ENCODE data around the gene ABAT. TPM values are rescaled to one million over a fixed set of nuclear protein-coding genes. Genes with fewer than 3 reads are reported as not detected.

The ABAT gene
- polyA plus RNA-seq, 2 of the 4 experiments (the other 2 are of a cell fraction), result 0.68 to 1.2 TPM

DNA sequence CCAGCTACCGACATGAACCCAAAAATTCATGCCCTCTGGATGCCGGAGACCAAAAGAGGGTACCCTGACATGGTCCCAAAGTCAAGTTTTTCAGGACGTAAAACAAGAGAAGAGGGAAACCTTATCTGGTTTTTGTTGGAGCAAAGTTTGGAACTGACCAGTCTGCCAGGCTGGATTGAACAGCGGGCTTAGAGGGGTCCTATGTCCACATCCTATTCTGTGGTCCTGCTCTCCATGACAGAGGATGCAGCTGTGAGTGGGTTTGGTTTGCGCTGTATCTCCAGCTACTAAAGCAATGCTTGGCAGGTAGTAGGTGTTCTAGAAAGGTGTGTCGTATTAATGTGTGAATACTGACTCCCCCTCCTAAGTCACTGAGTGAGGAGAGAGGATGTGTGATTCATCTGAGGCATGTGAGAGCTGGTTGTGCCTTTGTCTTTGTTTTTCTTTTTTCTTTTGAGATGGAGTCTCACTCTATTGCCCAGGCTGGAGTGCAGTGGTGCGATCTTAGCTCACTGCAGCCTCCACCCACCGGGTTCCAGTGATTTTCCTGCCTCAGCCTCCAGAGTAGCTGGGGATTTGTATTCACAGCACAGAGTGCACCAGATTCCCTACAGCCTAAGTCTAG is 154.2 kb downstream of the ABAT start:
- Histone ChIP-seq H3K4me1 (no peaks in the 10 kb centered on the region), H3K9me3 (no peaks in the 10 kb centered on the region), H3K4me3 (no peak overlapping the region), H3K27ac (no peak overlapping the region), H3K4me2 (no peak overlapping the region)
- ATAC-seq (no peak), DNase-seq (ENCODE audit: low read depth in 1 of 2, low spot score in 1 of 2) (no peak), FAIRE-seq (no peak)
- ChIA-PET CTCF (interaction anchor here (1.2 kb wide), 1 partner anchor 8 kb away, joined by 3 read pairs; no protein-coding TSS in a partner anchor), POLR2A (no interaction called here)
- WGBS (ENCODE audit: missing lambda C conversion rate), result 98% methylated on average over 8 of the region's 8 CpGs
- TF ChIP-seq POLR2AphosphoS2 (conservative IDR thresholded peaks at IDR 0.05; ENCODE audit: low read length), result no peak
- no peak for TF ChIP-seq ZSCAN20 (CRISPR knock-in tag; IDR thresholded peaks at IDR 0.05)

DNA sequence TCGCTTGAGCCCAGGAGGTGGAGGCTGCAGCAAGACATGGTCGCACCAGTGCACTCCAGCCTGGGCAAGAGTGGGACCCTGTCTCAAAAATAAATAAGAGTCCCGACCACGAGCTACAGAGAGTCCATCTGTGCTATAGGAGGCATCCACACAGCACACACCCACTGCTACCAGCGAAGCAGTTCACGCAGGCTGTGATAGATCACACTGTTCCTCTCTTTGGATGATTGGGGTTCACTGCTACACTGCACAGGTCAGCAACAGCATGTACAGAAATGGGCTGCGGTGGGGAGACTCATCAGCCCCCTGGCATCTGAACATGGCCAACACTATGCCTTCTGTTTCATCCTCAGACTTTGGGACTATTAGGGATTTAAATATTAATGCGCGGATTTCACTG is 157.0 kb downstream of the ABAT start:
- ATAC-seq, result peak; percentile 34 to 44; a peak in 2 of 6 replicates
- Histone ChIP-seq H3K9me3 (no peaks in the 10 kb centered on the region), H3K4me2 (no peak overlapping the region), H3K4me1 (no peaks in the 10 kb centered on the region), H3K27ac (no peak overlapping the region), H3K4me3 (no peak overlapping the region)
- CTCF ChIA-PET, result interaction anchor here (1.0 to 1.3 kb wide), 3 partner anchors 10 to 75 kb away, joined by 3 read pairs; no protein-coding TSS in a partner anchor
- TF ChIP-seq, protein P1, sequence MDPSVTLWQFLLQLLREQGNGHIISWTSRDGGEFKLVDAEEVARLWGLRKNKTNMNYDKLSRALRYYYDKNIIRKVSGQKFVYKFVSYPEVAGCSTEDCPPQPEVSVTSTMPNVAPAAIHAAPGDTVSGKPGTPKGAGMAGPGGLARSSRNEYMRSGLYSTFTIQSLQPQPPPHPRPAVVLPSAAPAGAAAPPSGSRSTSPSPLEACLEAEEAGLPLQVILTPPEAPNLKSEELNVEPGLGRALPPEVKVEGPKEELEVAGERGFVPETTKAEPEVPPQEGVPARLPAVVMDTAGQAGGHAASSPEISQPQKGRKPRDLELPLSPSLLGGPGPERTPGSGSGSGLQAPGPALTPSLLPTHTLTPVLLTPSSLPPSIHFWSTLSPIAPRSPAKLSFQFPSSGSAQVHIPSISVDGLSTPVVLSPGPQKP (IDR thresholded peaks at IDR 0.05; ENCODE audit: low read depth, low read length), result no peak
- TF ChIP-seq, protein P2, sequence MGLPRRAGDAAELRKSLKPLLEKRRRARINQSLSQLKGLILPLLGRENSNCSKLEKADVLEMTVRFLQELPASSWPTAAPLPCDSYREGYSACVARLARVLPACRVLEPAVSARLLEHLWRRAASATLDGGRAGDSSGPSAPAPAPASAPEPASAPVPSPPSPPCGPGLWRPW (IDR thresholded peaks at IDR 0.05), result no peak
- FAIRE-seq, result no peak
- no peak for DNase-seq (ENCODE audit: low read depth in 1 of 2, low spot score in 1 of 2)
- POLR2A ChIA-PET, result no interaction called here
- 92% methylated on average over 9 of the region's 9 CpGs for WGBS (ENCODE audit: missing lambda C conversion rate)

DNA sequence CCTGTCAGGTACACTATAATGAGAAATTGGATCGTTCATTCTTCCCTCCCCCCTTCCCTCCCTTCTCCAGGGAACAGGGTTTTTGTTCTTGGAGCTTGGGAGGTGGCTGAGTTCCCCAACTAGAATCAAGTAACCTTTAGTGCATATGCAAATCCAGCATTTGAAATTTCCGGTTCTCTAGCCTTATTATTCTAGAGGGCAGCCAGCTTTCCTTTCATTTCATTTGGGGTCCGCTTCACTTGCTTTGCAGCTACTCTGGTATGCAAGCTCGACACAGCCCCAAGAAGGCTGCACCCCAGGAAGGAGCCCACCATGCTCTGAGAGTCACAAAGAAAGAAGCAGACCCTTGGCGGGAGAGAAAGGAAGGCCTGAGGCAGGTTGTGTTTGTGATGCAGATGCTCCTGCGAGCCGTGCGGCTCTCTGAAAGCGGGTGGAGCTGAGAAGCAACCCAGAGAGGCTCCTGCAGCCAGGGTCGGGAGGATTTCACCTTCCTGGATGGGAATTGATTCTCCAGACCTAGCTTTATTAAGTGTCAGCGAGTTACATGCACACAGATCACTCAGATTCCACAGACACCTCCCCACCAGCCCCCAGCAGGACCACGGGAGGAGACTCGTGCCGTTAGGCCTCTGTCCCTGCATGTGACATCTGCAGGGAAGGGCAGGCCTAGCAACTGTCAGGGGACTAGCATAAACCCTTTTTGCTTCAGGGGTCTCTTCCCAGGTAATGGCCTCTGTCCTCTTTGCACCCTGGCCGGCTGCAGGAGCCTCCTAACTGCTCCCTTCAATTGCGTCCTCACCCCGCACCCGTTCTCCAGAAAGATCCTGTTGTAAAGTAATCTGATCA is 157.7 kb downstream of the ABAT start:
- Histone ChIP-seq H3K4me2 (no peak overlapping the region), H3K4me3 (no peak overlapping the region), H3K9me3 (no peaks in the 10 kb centered on the region), H3K4me1 (no peaks in the 10 kb centered on the region), H3K27ac (no peak overlapping the region)
- WGBS (ENCODE audit: missing lambda C conversion rate), result 92% methylated on average over 18 of the region's 18 CpGs
- TF ChIP-seq RFX5 (IDR thresholded peaks at IDR 0.05) (no peak), HDAC2 (IDR thresholded peaks at IDR 0.05) (no peak), MAFK (IDR thresholded peaks at IDR 0.05; ENCODE audit: partially characterized antibody) (no peak)
- DNase-seq (ENCODE audit: low read depth in 1 of 2, low spot score in 1 of 2) (no peak), FAIRE-seq (no peak), ATAC-seq (no peak; a peak in 1 of 6 replicates)
- ChIA-PET POLR2A (no interaction called here), CTCF (interaction anchor here (1.0 to 1.3 kb wide), 3 partner anchors 10 to 74 kb away, joined by 3 read pairs; no protein-coding TSS in a partner anchor)

DNA sequence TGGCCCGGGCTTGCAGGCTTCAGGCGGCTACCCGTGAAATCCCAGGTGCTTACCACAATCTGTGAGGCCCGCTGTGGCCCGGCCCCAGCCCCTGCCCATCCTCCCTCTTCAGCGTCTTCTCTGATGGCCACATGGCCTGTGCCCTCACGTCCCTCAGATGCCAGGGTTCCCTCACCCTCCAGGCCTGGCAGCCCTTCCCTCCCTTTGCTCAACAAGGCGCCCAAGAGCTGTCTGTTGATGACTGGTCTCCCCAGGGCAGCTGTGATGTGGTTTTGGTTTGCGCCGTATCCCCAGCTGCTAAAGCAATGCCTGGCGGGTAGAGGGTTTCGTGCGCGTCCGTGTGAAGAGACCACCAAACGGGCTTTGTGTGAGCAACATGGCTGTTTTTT is 158.3 kb downstream of the ABAT start:
- 89% methylated on average over 16 of the region's 16 CpGs for WGBS (ENCODE audit: missing lambda C conversion rate)
- H3K27ac ChIP-seq, result no peak overlapping the region
- no peak for TF ChIP-seq MAFK (IDR thresholded peaks at IDR 0.05; ENCODE audit: partially characterized antibody)
- TF ChIP-seq, protein P3, sequence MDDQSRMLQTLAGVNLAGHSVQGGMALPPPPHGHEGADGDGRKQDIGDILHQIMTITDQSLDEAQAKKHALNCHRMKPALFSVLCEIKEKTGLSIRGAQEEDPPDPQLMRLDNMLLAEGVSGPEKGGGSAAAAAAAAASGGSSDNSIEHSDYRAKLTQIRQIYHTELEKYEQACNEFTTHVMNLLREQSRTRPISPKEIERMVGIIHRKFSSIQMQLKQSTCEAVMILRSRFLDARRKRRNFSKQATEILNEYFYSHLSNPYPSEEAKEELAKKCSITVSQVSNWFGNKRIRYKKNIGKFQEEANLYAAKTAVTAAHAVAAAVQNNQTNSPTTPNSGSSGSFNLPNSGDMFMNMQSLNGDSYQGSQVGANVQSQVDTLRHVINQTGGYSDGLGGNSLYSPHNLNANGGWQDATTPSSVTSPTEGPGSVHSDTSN (IDR thresholded peaks at IDR 0.05), result no peak
- TF ChIP-seq FOXS1 (CRISPR knock-in tag; IDR thresholded peaks at IDR 0.05), result no peak
- TF ChIP-seq RFX5 (IDR thresholded peaks at IDR 0.05), result no peak
- TF ChIP-seq PHF8 (IDR thresholded peaks at IDR 0.05; ENCODE audit: borderline replicate concordance, low read depth), result no peak
- TF ChIP-seq CEBPB (IDR thresholded peaks at IDR 0.05), result no peak
- TF ChIP-seq ZC3H11A (IDR thresholded peaks at IDR 0.05), result no peak
- POLR2A ChIA-PET, result no interaction called here
- no peak; a peak in 1 of 6 replicates for ATAC-seq
- CTCF ChIA-PET, result interaction anchor here (1.3 kb wide), 1 partner anchor 11 kb away, joined by 3 read pairs; no protein-coding TSS in a partner anchor
- no peaks in the 10 kb centered on the region for H3K4me1 ChIP-seq
- FAIRE-seq, result no peak
- H3K4me3 ChIP-seq, result no peak overlapping the region
- no peak overlapping the region for H3K4me2 ChIP-seq
- DNase-seq (ENCODE audit: low read depth in 1 of 2, low spot score in 1 of 2), result no peak
- H3K9me3 ChIP-seq, result no peaks in the 10 kb centered on the region

Small RNA genes lying within 50 kb of the gene (small RNA-seq; reads per million reads assigned to genes)
- gene AC007224.1 (0 reads per million in 6 experiments), gene RN7SL743P (0 reads per million in 6 experiments), gene RNU7-63P (0 reads per million in 6 experiments)

Other genes with a start within 250 kb of the ABAT start
- gene TMEM114, start 84.1 kb upstream of the ABAT start, polyA plus RNA-seq (2011; rRNA removed), result not detected in 2 replicates
- gene TMEM114, start 84.1 kb upstream of the ABAT start, polyA plus RNA-seq (2017; fragmentation: RNase III; extraction: RNeasy Plus Mini Kit Qiagen cat#74134 plus additional on column Dnase treatment), result not detected in 3 replicates
- gene METTL22, start 52.9 kb upstream of the ABAT start, polyA plus RNA-seq (2011; rRNA removed), result 36.7 and 40.9 TPM in 2 replicates
- 18.6 to 22.8 TPM (median 21.0 TPM) in 3 replicates for gene METTL22, start 52.9 kb upstream of the ABAT start, polyA plus RNA-seq (2017; fragmentation: RNase III; extraction: RNeasy Plus Mini Kit Qiagen cat#74134 plus additional on column Dnase treatment)
- 10.9 and 12.1 TPM in 2 replicates for gene TMEM186, start 123.0 kb downstream of the ABAT start, polyA plus RNA-seq (2011; rRNA removed)
- gene TMEM186, start 123.0 kb downstream of the ABAT start, polyA plus RNA-seq (2017; fragmentation: RNase III; extraction: RNeasy Plus Mini Kit Qiagen cat#74134 plus additional on column Dnase treatment), result 11.5 to 12.7 TPM (median 12.0 TPM) in 3 replicates
- 46.4 and 56.6 TPM in 2 replicates for gene PMM2, start 123.2 kb downstream of the ABAT start, polyA plus RNA-seq (2011; rRNA removed)
- 72.4 to 82.3 TPM (median 72.5 TPM) in 3 replicates for gene PMM2, start 123.2 kb downstream of the ABAT start, polyA plus RNA-seq (2017; fragmentation: RNase III; extraction: RNeasy Plus Mini Kit Qiagen cat#74134 plus additional on column Dnase treatment)
- 47.8 and 53.9 TPM in 2 replicates for gene CARHSP1, start 194.4 kb downstream of the ABAT start, polyA plus RNA-seq (2011; rRNA removed)
- gene CARHSP1, start 194.4 kb downstream of the ABAT start, polyA plus RNA-seq (2017; fragmentation: RNase III; extraction: RNeasy Plus Mini Kit Qiagen cat#74134 plus additional on column Dnase treatment), result 137 to 173 TPM (median 172 TPM) in 3 replicates
- not detected in 2 replicates for gene LITAFD, start 207.7 kb downstream of the ABAT start, polyA plus RNA-seq (2011; rRNA removed)
- gene LITAFD, start 207.7 kb downstream of the ABAT start, polyA plus RNA-seq (2017; fragmentation: RNase III; extraction: RNeasy Plus Mini Kit Qiagen cat#74134 plus additional on column Dnase treatment), result not detected in 3 replicates